KMS-11 (cell line): ENCODE results near the gene ELF4.

Source experiments
- H2AFZ ChIP-seq: fragments of 200-600 bp; sonication (generic); 2 replicates; pipeline ENCODE4 v1.6.1; 2016; ENCODE audit warnings: antibody characterized with exemption, mixed run types, low read depth
- H3K27ac ChIP-seq: fragments of 200-600 bp; sonication (generic); 2 replicates; pipeline ENCODE4 v1.6.1; 2016; ENCODE audit warnings: mild to moderate bottlenecking, mixed run types
- H3K27me3 ChIP-seq: fragments of 200-600 bp; sonication (generic); 2 replicates; pipeline ENCODE4 v1.6.1; 2017; ENCODE audit warnings: mild to moderate bottlenecking, low read depth, mixed run types, moderate library complexity; ENCODE audit not compliant: insufficient read depth
- H3K36me3 ChIP-seq: fragments of 200-600 bp; sonication (generic); 2 replicates; pipeline ENCODE4 v1.6.1; 2017; ENCODE audit warnings: mild to moderate bottlenecking, mixed run types; ENCODE audit not compliant: insufficient read depth
- H3K4me1 ChIP-seq: fragments of 200-600 bp; sonication (generic); 2 replicates; pipeline ENCODE4 v1.6.1; 2016; ENCODE audit warnings: mild to moderate bottlenecking, low read depth, mixed run types; ENCODE audit not compliant: poor library complexity, severe bottlenecking
- H3K4me2 ChIP-seq: fragments of 200-600 bp; sonication (generic); 2 replicates; pipeline ENCODE4 v1.7.0; 2016; ENCODE audit warnings: mild to moderate bottlenecking, mixed run types
- H3K4me3 ChIP-seq: fragments of 200-600 bp; sonication (generic); IDR thresholded peaks from 2 replicates; pipeline ENCODE4 v1.6.1; 2017; ENCODE audit warnings: low read depth, low read length, mixed read lengths; ENCODE audit not compliant: insufficient read depth
- H3K79me2 ChIP-seq: fragments of 200-600 bp; sonication (generic); 2 replicates; pipeline ENCODE4 v1.6.1; 2016; ENCODE audit warnings: low read depth, mixed run types; ENCODE audit not compliant: insufficient read depth
- H3K9ac ChIP-seq: fragments of 200-600 bp; sonication (generic); 2 replicates; pipeline ENCODE4 v1.6.1; 2016; ENCODE audit warnings: mild to moderate bottlenecking, mixed run types
- H4K20me1 ChIP-seq: fragments of 200-600 bp; sonication (generic); 2 replicates; pipeline ENCODE4 v1.6.1; 2016; ENCODE audit warnings: mild to moderate bottlenecking, mixed run types; ENCODE audit not compliant: insufficient read depth
- TF ChIP-seq, protein P1 (sequence below): fragments of 200-600 bp; sonication (generic); conservative IDR thresholded peaks from 2 replicates; pipeline ENCODE4 v1.6.1; 2017; ENCODE audit warnings: low read depth, mild to moderate bottlenecking, antibody characterized with exemption, low read length, moderate library complexity, mixed read lengths

ELF4 gene

DNA sequence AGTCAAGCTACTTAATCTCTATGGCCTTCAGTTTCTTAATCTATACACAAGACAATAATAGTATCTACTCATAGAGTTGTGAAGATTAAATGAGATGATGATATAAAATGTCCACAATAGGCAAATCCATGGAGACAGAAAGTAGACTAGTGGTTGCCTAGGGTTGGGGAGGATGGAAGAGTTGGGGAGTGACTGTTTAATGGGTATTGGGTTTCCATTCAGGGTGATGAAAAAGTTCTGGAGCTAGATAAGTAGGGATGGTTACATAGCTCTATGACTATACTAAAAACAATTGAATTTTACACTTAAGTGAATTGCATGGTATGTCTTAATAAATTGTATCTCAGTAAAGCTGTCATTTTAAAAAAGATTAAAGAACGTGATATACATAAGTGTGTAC is 92.2 kb downstream of the ELF4 start:
- TF ChIP-seq, protein P1, sequence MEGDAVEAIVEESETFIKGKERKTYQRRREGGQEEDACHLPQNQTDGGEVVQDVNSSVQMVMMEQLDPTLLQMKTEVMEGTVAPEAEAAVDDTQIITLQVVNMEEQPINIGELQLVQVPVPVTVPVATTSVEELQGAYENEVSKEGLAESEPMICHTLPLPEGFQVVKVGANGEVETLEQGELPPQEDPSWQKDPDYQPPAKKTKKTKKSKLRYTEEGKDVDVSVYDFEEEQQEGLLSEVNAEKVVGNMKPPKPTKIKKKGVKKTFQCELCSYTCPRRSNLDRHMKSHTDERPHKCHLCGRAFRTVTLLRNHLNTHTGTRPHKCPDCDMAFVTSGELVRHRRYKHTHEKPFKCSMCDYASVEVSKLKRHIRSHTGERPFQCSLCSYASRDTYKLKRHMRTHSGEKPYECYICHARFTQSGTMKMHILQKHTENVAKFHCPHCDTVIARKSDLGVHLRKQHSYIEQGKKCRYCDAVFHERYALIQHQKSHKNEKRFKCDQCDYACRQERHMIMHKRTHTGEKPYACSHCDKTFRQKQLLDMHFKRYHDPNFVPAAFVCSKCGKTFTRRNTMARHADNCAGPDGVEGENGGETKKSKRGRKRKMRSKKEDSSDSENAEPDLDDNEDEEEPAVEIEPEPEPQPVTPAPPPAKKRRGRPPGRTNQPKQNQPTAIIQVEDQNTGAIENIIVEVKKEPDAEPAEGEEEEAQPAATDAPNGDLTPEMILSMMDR = no peak
- no peak overlapping the region for H2AFZ ChIP-seq
- no peak overlapping the region for H3K4me3 ChIP-seq
- no peak overlapping the region for H3K27ac ChIP-seq
- no peaks in the 10 kb centered on the region for H4K20me1 ChIP-seq
- no peaks in the 10 kb centered on the region for H3K79me2 ChIP-seq
- H3K4me2 ChIP-seq = no peak overlapping the region
- no peaks in the 10 kb centered on the region for H3K36me3 ChIP-seq
- H3K9ac ChIP-seq = no peak overlapping the region
- no peaks in the 10 kb centered on the region for H3K4me1 ChIP-seq
- no peaks in the 10 kb centered on the region for H3K27me3 ChIP-seq

DNA sequence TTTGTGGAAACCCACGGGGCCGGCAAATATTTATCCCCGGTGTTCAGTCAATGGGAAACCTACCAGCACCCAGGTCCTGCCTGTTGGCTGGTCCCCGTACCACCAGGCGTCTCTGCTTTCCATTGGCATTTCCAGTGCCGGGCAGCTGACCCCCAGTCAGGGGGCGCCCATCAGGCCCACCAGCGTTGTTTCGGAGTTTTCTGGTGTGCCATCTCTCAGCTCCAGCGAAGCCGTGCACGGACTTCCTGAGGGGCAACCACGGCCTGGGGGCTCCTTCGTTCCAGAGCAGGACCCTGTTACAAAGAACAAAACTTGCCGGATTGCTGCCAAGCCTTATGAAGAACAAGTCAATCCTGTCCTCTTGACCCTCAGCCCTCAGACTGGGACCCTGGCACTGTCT is 95.1 kb downstream of the ELF4 start:
- Histone ChIP-seq H3K4me3 (no peak overlapping the region), H4K20me1 (no peaks in the 10 kb centered on the region), H3K4me1 (no peaks in the 10 kb centered on the region), H3K9ac (no peak overlapping the region), H2AFZ (no peak overlapping the region), H3K27ac (no peak overlapping the region), H3K4me2 (no peak overlapping the region), H3K36me3 (no peaks in the 10 kb centered on the region), H3K79me2 (no peaks in the 10 kb centered on the region), H3K27me3 (no peaks in the 10 kb centered on the region)
- TF ChIP-seq, protein P1 = no peak
